ENCODE measurements around the gene HOXC9. TPM values are rescaled to one million over a fixed set of nuclear protein-coding genes. Genes with fewer than 3 reads are reported as not detected.
"Not testable (repeated sequence)": the region's sequence is repeated elsewhere in the genome, so short reads cannot be mapped to it uniquely, and the experiment has no call there.

The HOXC9 gene
- total RNA-seq, 1 donor from 2014 or later = 0.68 TPM

DNA sequence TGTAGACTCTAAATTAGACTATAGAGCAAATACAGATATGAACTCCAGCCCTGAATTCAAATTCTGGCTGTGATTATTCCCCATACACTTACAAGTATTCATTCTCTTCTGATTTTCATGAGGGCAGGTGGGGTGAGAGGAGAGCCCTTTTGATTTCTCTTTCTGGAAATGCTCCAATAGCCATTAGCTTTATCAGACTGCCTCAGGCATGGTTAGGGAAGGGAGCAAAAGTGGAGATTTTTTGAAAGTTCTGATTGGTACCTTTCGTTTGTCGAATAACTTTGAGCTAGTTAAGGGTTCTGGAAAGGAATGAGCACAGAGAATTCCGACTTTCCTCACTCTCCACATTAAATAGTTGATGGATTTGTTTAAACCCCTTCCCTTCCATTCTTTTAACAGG lies 40.7 kb downstream of the HOXC9 start:
- DNase-seq = no peak

DNA sequence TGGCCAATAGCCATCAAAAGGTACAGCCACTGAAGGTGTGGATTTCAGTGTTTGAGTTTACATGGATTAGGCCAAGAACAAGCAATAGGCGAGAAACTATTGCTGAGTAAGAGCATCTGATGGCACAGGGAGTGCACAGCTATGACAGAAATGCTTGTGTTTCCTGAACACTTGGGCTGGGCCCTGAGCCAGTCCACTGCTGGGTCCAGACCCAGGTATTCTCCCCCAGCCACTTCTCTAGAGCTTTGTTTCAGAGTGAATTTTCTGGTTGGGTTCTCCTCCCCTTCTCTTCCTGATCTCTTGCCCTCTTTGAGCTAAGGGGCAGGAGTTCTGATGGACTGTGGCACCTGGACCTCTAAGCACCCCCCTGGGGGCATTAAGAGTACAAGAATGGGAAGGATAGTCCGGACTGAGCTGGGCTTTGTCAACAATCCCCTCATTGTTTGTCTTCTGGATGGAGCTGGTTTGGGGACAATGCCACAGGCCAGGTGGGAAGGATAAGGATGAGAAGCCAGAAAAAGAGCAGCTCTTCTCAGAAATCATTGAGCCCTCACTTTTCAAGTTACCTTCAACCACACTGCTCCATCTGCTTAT lies 41.2 kb downstream of the HOXC9 start:
- DNase-seq = no peak

DNA sequence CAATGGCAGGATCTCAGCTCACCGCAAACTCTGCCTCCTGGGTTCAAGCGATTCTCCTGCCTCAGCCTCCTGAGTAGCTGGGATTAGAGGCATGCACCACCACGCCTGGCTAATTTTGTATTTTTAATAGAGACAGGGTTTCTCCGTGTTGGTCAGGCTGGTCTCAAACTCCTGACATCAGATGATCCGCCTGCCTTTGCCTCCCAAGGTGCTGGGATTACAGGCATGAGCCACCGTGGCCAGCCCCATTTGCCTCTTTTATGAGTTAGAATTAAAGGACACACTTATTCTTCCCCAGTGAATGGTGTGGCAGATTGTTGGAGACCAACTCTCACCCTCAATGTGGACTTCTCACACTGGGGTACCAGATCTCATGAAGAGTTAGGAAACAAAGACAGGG lies 42.1 kb downstream of the HOXC9 start:
- not testable (repeated sequence) for DNase-seq

DNA sequence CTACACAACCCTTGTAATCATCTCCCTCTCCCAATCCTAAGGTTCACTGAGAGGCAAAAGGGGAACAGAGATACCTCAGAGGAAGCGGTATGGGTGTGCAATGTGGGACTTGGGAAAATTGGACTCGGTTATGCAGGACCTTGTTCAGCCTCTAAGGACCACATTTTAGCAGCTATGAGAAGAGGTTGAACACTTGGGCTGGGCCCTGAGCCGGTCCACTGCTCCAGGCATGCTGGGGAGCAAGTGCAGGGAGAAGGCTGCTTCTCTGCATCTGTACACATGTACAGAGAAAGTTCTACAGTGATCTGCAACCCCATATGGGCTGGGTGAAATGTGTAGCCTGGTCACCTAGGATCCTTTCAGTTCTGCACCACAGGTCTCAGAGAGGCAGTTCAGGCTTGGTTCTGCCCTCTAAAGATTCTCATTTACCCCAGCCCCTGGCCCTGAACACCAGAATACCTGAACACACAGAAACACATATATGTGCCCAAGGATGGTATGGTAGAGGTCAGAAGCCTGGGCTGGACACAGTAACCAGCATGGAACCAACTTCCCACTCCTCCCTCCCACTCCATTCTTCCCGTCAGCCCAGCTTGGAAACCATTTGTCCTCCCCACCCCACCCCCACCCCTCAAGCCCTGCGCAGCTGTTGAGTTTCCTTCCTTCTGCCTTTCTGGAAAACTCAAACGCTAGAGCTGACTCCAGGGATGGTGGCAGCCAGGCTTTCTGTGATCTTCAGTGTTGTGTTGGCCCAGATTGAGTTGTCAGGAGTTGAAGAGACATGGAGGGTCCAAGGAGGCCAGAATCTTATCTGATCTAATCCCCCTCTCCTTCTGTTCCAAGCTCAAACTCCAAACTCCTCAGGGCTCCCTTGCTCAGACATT lies 43.3 kb downstream of the HOXC9 start:
- no peak for DNase-seq

DNA sequence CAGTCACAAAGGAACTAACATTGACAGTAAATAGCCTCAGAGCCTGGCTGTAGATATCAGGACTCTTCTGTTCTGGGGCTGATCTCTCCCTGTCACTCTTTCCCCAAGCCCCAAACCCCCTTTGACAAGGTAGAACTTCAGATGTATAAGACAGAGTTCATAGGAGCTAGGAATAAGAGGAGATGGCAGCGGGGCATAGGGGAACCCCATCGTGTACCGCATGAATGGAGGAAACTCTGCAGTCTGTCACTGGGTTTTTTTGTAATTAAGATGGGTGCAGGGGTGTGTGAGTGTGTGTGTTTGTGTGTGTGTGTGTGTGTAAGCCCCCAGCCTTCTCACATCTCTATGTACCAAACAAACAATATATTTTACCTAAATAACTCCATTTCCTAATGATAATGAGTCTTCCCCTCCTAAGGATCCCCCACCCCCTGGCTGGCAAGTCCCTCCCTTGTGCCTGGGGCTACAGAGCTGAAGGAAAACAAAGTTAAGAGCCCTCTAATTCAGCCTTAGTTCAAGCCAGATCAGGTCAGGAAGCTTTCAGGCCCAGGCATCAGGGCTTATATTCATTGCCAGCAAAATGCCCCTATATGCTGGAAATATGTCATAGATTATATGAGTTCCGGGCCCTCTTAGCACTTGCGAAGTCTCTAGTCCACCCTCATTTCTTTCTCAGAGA lies 44.6 kb downstream of the HOXC9 start:
- DNase-seq = no peak

DNA sequence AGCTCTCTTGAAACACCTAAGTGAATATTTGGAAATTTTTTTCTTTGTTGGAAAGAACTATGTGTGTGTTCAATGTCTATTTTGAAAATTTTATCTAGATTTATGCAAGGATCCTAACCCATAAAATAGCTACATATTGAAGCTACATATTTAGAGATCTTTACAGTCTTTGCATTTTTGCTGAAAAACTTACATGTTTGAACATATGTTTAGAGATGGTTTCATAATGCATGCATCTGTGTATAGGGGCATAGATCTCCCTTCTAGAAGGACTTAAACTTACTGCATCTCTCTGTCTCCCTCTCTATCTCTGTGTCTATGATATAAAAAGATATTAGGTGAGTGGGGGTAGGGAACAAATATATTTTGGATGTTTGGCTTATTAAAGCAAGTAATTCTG lies 45.4 kb downstream of the HOXC9 start:
- DNase-seq = no peak

DNA sequence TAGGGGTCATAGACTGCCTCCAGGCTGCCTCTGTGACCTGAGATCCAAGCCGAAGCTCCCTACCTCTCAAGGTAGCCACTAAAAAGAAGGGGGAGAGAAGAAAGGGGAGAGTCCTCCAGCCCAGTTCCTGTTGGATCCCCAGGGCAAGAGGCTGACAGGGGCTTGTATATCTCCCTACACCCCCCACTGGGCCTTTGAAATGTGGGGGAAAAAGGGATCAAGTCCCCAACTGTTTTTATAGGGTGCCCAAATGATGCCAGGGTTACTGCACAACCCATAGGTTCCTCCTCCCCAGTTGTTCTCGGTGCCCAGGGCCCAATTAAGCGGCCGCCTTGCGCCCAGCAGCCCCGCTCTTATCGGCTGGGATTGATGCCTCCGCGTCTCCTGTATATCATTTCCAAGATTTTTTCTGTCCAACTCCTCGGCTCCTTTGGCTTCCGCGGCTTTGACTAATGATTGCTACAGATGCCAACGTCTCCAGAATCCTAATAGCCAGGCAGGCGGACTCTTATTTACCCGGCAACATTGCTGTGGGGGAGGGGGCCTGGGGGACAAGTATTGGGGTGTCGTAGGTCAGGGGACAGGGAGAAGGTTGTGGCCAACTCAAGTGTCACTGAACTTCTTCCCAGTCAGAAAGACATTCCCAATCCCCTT lies 46.0 kb downstream of the HOXC9 start:
- no peak for DNase-seq

DNA sequence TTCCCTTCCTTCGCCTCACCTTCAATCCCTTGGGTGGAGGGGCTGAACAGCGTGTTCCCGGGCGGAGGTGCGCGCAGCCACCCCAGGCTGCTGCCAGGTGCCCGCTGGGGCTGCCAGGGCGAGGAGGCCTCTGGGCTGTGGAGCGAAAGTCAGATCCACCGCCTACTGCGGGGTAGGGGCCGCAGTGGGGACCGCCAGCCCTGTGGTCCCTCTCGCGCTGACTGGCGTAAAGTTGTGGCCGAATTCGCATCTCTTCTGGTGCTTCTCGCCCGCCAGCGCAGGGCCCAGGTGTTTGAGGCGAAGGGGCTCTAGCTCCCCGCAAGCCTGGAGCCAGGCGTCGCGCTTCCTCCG lies 46.8 kb downstream of the HOXC9 start:
- DNase-seq = no peak

DNA sequence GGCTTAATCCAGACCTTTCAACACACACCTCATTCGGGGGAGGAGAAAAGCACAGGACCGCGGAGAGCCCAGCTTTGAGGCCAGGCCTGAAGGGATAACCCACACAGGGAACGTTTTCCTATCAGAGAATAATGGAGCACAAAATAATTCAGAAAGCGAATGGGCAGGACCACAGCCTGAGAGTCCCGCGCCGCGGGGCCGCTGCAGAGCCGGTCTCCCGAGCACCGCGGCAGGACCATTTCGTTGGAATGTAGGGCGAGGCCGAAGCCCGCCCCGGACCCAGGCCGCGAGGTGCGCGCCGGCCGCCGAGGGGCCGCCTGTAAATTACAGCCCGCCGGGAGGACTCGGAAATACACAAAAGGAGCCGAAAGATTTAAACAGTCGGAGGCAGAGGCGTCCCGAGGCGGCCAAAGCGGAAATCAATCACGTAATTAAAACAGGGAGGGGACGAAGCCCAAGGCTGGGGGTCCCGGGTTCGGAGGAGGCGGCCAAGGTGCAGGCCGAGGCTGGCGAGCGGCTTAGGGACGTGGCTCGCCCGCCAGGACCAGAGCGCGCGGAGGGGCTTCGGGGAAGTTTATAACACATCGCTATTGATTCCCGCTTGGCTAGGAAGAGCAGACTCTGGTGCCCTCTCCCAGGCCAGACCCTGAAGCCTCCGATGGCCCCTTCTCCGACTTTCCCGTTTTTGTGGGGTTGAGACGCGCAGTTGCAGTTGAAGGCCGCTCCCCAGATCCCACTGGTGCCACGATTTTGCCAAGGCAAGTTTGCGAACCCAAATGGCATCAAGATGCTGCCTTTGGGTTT lies 47.4 kb downstream of the HOXC9 start:
- DNase-seq = no peak

DNA sequence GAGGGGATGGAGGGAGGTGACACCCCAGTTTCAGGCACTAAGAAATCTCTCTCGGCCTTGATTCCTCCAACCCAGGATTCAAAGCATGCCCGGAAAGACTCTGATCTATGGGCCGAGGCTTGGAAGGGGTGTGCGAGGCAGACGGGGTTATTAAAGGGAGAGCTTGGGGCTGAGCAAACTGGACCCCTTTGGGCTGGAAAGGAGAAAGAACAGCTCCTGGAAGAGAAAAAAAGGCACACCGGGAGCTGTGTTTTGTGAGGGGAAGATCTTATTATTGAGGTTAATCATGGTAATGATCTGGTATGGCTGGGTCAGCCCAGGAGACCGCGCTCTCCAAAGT lies 48.0 kb downstream of the HOXC9 start:
- DNase-seq = no peak

DNA sequence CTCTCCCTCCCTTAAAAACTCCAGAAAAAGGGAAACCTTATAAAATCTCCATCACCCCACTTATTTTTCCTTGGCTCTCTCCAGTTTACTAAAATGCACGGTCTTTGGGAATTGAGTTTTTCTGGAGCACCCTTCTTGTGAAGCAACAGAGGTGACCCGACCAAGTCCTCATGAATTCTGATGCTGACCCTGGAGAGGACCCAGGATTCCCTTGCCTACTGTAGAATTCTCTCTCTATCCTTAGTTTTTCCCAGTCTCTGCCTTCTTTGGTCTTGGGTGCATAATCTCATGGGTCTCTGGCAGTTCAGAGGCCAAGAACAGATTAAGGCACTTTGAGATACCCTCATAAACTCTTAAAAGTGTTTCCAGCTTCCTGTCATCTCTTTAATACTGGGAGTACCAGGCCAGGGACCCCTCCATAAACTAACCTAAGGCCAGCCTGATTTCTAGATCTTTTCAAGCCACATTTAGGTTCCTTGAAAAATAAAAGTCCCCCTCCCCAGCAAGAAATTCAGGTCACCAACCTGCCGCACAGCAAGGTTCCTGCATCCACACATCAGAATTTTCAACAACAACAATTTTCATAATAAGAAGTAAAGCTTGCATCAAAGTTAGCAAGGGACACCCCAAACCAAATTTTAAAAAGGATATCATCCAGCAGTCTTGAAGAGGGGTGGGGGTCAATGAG lies 48.6 kb downstream of the HOXC9 start:
- no peak for DNase-seq

DNA sequence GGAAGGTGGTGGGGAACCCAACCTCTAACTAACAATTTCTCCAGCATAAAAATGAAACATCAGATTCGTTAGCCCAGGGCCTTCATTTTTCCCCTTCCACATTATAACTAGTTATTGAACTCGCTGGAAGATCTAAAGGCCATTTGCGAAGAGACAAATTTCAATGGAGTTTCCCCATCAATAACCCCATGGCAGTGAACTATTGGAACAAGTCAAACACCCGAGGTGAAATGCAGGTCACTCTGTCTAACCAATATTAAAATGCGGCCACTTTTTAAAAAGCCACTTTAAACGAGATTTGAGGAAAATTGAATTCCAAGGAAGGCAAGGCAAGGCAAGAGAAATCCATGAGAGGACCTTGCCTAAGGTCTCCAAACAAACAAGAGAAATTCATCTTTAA lies 49.1 kb downstream of the HOXC9 start:
- DNase-seq = no peak

DNA sequence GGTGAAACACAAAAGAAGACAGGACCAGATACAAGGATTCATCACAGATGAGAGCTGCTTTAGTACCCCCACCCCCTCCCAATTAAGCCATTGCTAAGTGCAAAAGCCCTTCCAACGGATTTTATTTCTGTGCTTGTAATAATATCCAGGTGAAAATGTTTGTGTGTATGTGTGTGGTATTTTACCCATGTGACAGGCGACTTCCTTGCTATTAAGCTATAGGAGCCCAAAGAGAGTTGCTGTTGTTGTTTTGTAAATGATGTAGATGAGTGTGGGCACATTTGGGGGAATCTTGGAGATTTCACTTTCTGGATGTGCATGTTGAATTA lies 50.5 kb downstream of the HOXC9 start:
- no peak for DNase-seq

DNA sequence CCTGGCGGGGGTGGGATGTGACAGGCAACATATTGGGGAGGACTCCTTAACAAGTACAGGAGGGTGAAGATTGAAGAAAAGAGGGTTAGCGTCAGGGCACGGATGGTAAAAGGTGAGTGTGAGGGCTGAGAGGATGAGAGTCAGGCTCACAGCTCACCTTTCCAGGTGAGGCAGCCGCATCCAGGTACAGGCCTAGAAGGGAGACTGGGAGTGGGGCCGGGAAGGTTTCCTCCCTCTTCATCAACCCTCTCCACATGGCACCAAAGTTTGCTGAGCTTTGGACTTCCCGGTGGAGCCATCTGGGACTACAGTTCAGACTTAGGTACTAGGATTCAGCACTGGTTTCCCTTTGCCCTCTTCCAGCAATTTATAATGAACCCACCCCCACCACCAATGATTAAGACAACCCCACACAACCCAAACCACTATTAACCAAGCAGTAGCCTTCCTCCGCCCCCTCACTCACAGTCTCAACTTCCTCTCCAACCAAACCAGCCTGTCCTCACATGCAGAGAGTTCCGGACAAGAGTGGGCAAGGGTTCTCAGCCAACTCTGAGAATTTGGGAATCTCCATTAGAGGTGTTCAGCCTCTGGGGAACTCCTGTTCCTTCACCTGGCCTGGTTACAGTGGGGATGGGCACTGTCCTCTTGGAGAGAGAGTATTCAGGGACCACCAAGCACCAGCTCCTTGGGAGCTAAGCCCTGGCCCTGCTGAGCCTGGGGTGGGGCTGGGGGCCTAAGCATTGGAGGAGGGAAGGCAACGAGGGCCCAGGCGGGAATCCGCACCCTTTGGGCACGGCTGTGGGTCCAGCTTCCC lies 51.3 kb downstream of the HOXC9 start:
- DNase-seq = no peak

DNA sequence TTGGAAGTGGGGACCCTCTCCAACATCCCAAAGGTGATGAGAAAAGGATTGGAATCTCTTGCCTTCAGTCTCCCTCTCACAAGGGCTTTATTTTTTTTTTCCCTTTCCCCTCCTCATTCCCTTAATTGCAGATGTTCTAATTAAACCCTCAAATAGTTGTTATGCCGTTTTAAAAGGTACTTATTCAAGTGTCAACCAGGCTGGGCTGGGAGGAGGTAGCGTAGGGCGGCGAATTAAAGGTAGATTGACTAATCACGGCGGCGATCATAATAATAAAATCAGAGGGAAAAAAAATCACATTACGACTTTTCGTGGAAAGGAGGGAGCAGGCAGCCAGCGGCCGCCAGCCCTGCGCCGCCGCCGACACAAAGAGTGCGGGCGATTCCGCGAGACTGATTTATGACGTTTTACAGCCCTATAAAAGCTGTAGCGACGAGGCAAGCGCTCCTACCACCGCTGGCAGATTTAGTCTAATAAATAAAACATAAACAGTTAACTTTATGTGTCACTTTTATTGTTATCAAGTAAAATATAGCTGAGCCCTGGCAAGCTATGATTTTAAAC lies 52.0 kb downstream of the HOXC9 start:
- no peak for DNase-seq

DNA sequence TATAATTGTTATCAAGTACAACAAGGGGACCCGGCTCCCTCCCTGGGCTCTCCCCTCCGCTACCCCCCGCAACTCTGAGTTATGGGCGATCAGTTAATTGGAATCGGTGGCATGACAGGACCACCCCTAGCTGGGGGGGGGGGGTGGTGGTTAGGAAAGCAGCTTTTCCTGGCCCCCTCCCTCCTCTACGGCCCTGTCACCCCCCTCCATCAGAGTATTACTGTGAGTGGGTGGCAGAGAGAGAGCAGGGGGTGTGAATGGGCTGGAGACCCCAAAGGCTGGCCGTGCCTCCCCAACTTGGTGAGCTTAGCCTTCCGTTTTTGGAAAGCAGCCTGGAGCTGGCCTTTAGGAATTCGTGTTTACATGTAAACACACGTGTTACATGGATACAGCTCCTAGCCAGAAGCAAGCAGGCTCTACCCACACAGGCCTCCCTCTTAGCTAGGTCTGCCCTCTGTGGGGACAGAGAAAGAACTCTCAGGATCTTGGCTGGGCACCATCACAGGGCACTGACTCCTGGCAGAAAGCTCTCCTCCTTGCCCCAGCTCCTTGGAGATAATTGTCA lies 52.6 kb downstream of the HOXC9 start:
- no peak for DNase-seq

All from dermis blood vessel endothelial cell (primary cell).